Upper lobe of left lung (tissue), 6 donors: ENCODE measurements around the gene PCDHA10. TPM values are rescaled to one million over a fixed set of nuclear protein-coding genes. Genes with fewer than 3 reads are reported as not detected.
"Not testable (repeated sequence)": the region's sequence is repeated elsewhere in the genome, so short reads cannot be mapped to it uniquely, and the experiment has no call there.

ENCODE experiments used
- ATAC-seq, 2 donors: fragments of 200-7000 bp; cut with Tn5 transposase; one replicate each; pipeline ENCODE4 v1.9.1; 2022; ENCODE audit warnings: mild to moderate bottlenecking in 2 of 2, moderate library complexity in 2 of 2; ENCODE audit not compliant: low FRiP score in 2 of 2
- DNase-seq, 2 donors: peaks; one replicate each; pipeline ENCODE4 v3.0.0-alpha.2; 2019 to 2020
- H3K27ac ChIP-seq, 4 donors: fragments of 200-600 bp; sonication (generic); one replicate each; pipeline ENCODE4 v1.5.1; 2016 to 2019
- H3K27me3 ChIP-seq, 4 donors: fragments of 200-600 bp; sonication (generic); one replicate each; pipeline ENCODE4 v1.5.1; 2017 to 2019
- H3K36me3 ChIP-seq, 4 donors: fragments of 200-600 bp; sonication (generic); one replicate each; pipeline ENCODE4 v1.5.1; 2016 to 2019
- H3K4me1 ChIP-seq, 4 donors: fragments of 200-600 bp; sonication (generic); one replicate each; pipeline ENCODE4 v1.5.1; 2018 to 2019
- H3K4me3 ChIP-seq, 4 donors: fragments of 200-600 bp; sonication (generic); one replicate each; pipeline ENCODE4 v1.5.1; 2017 to 2019; ENCODE audit warnings: mild to moderate bottlenecking in 2 of 4, moderate library complexity in 1 of 4
- H3K9me3 ChIP-seq, 4 donors: fragments of 200-600 bp; sonication (generic); one replicate each; pipeline ENCODE4 v1.5.1; 2018 to 2019
- CTCF ChIP-seq, 6 experiments: fragments of 450-650 bp in 4 of 6; fragments of 200-600 bp in 2 of 6; sonication (generic) in 2 of 6; IDR thresholded peaks; one replicate each; pipeline ENCODE4 v1.5.1; 2016 to 2019; ENCODE audit warnings: antibody characterized with exemption in 6 of 6
- EP300 ChIP-seq, 4 donors: sonication (generic); formaldehyde crosslinking; IDR thresholded peaks; one replicate each; pipeline ENCODE4 v1.5.1; 2017; ENCODE audit warnings: antibody characterized with exemption in 4 of 4, control low read depth in 2 of 4
- POLR2A ChIP-seq, 4 donors: fragments of 450-650 bp; IDR thresholded peaks; one replicate each; pipeline ENCODE4 v1.5.1; 2016 to 2017; ENCODE audit warnings: antibody characterized with exemption in 4 of 4, mild to moderate bottlenecking in 2 of 4
- POLR2AphosphoS5 ChIP-seq, 2 donors: sonication (generic); formaldehyde crosslinking; IDR thresholded peaks; one replicate each; pipeline ENCODE4 v1.5.1; 2017; ENCODE audit warnings: antibody characterized with exemption in 2 of 2
- WGBS, 2 donors: methylation state at CpG; one replicate each; pipeline ENCODE4 v1.1.5; 2017 to 2018; 5-methylcytosine and 5-hydroxymethylcytosine counted together
- total RNA-seq, 6 donors: library from RNA; depleted of rRNA in 4 of 6; stranded (reverse); fragments of >200 nt in 4 of 6; gene quantifications; one replicate each; pipeline versions ENCODE4 v1.1.0 to v1.2.1, GENCODE V29; 2016 to 2021
- donor health status: DM: no; HTN: no; CAD: no; lungs with moderate emphysema.
- donor health status: DM: no; HTN: yes; CAD: no; lungs with severe emphysema.

PCDHA10 gene, protein sequence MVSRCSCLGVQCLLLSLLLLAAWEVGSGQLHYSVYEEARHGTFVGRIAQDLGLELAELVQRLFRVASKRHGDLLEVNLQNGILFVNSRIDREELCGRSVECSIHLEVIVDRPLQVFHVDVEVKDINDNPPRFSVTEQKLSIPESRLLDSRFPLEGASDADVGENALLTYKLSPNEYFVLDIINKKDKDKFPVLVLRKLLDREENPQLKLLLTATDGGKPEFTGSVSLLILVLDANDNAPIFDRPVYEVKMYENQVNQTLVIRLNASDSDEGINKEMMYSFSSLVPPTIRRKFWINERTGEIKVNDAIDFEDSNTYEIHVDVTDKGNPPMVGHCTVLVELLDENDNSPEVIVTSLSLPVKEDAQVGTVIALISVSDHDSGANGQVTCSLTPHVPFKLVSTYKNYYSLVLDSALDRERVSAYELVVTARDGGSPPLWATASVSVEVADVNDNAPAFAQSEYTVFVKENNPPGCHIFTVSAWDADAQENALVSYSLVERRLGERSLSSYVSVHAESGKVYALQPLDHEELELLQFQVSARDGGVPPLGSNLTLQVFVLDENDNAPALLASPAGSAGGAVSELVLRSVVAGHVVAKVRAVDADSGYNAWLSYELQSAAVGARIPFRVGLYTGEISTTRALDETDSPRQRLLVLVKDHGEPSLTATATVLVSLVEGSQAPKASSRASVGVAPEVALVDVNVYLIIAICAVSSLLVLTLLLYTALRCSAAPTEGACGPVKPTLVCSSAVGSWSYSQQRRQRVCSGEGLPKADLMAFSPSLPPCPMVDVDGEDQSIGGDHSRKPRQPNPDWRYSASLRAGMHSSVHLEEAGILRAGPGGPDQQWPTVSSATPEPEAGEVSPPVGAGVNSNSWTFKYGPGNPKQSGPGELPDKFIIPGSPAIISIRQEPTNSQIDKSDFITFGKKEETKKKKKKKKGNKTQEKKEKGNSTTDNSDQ
- 1 to 10 TPM in 5 of 6 donors, under 1 TPM in 1; 0.30 to 7.6 (median 2.2) TPM for total RNA-seq

DNA sequence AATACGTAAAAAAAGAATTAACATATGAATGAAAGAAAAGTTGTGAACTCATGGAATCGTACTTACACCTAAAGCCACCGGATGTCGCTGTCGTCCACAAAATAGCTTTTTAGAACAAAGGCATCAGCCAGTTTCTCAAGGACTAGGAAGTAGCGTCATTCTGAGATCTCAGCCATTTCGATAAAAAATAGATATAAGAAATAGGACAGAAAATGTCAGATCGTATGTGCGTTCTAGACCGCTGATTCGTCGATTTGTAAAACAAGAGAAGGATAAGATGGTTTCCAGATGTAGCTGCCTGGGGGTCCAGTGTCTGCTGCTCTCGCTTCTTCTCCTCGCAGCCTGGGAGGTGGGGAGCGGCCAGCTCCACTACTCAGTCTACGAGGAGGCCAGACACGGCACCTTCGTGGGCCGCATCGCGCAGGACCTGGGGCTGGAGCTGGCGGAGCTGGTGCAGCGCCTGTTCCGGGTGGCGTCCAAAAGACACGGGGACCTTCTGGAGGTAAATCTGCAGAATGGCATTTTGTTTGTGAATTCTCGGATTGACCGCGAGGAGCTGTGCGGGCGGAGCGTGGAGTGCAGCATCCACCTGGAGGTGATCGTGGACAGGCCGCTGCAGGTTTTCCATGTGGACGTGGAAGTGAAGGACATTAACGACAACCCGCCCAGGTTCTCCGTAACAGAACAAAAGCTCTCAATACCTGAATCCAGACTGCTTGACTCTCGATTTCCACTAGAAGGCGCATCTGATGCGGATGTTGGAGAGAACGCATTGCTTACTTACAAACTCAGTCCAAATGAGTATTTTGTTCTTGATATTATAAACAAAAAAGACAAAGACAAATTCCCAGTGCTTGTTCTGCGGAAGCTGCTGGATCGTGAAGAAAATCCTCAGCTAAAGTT is at the start of gene PCDHA10:
TSS of gene PCDHA10 (plus strand) at position 126 of the 903 bp plus-strand sequence. CDS start at position 278, 152 bp downstream.
- 22 to 23% methylated on average over 30 to 44 of the region's 44 CpGs for WGBS, 2 donors

GRCh38 chr5:140806834-140807775 is 48.6 kb upstream of the PCDHA10 start, which contains the start of gene PCDHA4:
PCDHA4 (plus strand) TSS chr5:140807068.
- Histone ChIP-seq H3K27ac (peak within 1 kb of the TSS in 2 of 4 donors; percentile 39 to 57), H3K4me1 (no peaks in the 10 kb centered on the region), H3K4me3 (peak within 1 kb of the TSS in 3 of 4 donors; percentile 39 to 45 (median 43)), H3K36me3 (no peaks in the 10 kb centered on the region), H3K27me3 (no peaks in the 10 kb centered on the region), H3K9me3 (peaks cover 5 to 51% (median 45%) of the 10 kb centered on the region in 4 donors)
- ATAC-seq, result peak in 1 of 2 donors; percentile 84
- no peak for TF ChIP-seq POLR2A (IDR thresholded peaks at IDR 0.05)
- TF ChIP-seq CTCF (IDR thresholded peaks at IDR 0.05), result peak in 3 of 6 experiments; percentile 21 to 35 (median 33)
- peak in 2 of 4 donors; percentile 24 to 73 for TF ChIP-seq EP300 (IDR thresholded peaks at IDR 0.05)
- no peak for TF ChIP-seq POLR2AphosphoS5 (IDR thresholded peaks at IDR 0.05)
- 27 to 28% methylated on average over 11 to 23 of the region's 47 CpGs for WGBS, 2 donors
- DNase-seq, result peak in 1 of 2 donors; percentile 61

More for the DNA sequence above, at the start of gene PCDHA10:
- TF ChIP-seq EP300 (IDR thresholded peaks at IDR 0.05) (no peak), CTCF (IDR thresholded peaks at IDR 0.05) (peak in 3 of 6 experiments; percentile 6 to 29 (median 12)), POLR2AphosphoS5 (IDR thresholded peaks at IDR 0.05) (no peak)
- DNase-seq, result peak in 1 of 2 donors; percentile 59
- no peaks in the 10 kb centered on the region for H3K27me3 ChIP-seq
- no peaks in the 10 kb centered on the region for H3K36me3 ChIP-seq
- peak within 1 kb of the TSS in 1 of 4 donors; percentile 56 for H3K27ac ChIP-seq
- peaks cover 0 to 31% (median 25%) of the 10 kb centered on the region in 4 donors for H3K9me3 ChIP-seq
- no peaks in the 10 kb centered on the region for H3K4me1 ChIP-seq
- no peak for ATAC-seq
- peak within 1 kb of the TSS in 3 of 4 donors; percentile 33 to 35 (median 34) for H3K4me3 ChIP-seq

DNA sequence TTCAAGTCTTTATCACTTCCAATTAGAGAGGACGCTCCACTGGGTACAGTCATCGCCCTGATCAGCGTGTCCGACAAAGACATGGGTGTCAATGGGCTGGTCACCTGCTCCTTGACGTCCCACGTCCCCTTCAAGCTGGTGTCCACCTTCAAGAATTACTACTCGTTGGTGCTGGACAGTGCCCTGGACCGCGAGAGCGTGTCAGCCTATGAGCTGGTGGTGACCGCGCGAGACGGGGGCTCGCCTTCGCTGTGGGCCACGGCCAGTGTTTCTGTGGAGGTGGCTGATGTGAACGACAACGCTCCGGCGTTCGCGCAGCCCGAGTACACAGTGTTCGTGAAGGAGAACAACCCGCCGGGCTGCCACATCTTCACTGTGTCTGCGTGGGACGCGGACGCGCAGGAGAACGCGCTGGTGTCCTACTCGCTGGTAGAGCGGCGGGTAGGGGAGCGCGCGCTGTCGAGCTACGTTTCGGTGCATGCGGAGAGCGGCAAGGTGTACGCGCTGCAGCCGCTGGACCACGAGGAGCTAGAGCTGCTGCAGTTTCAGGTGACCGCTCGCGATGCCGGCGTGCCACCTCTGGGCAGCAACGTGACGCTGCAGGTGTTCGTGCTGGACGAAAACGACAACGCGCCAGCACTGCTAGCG is 47.3 kb upstream of the PCDHA10 start:
- not testable (repeated sequence) for H3K36me3 ChIP-seq, H3K27me3 ChIP-seq, H3K4me3 ChIP-seq, H3K27ac ChIP-seq, ATAC-seq, H3K4me1 ChIP-seq
- H3K9me3 ChIP-seq, result peaks cover 0 to 38% (median 32%) of the 10 kb centered on the region in 4 donors
- WGBS, 2 donors, result 68% methylated on average over 52 to 62 of the region's 62 CpGs
- DNase-seq, result peak in 1 of 2 donors; percentile 80

- Histone ChIP-seq H3K4me1 (no peaks in the 10 kb centered on the region), H3K27me3 (no peaks in the 10 kb centered on the region), H3K4me3 (no peak overlapping the region), H3K9me3 (peaks cover 0 to 35% (median 32%) of the 10 kb centered on the region in 4 donors), H3K27ac (no peak overlapping the region), H3K36me3 (no peaks in the 10 kb centered on the region)
- DNase-seq, result peak in 1 of 2 donors; percentile 85
- ATAC-seq, result peak in 1 of 2 donors; percentile 8
- 80% methylated on average over 43 of the region's 43 CpGs; no CpG with 5 or more reads in 1 of the 2 donors for WGBS, 2 donors
- TF ChIP-seq CTCF (IDR thresholded peaks at IDR 0.05) (no peak), POLR2A (IDR thresholded peaks at IDR 0.05) (no peak), EP300 (IDR thresholded peaks at IDR 0.05) (no peak), POLR2AphosphoS5 (IDR thresholded peaks at IDR 0.05) (no peak)
These were observed 46.8 kb upstream of the PCDHA10 start for GRCh38 chr5:140808889-140809291.
